AG09309 (cell line): ENCODE results near the gene BLVRB.

Experiments
- DNase-seq: peaks from one replicate; pipeline ENCODE4 v3.0.0-alpha.2; 2010; ENCODE audit warnings: low read depth
- H3K4me3 ChIP-seq: 2 replicates; pipeline ENCODE4 v1.5.1; 2011; ENCODE audit warnings: mild to moderate bottlenecking, low read depth, low read length, moderate library complexity; ENCODE audit not compliant: control insufficient read depth
- TF ChIP-seq, protein P1 (sequence below): IDR thresholded peaks from 2 replicates; pipeline ENCODE4 v1.5.1; 2011; ENCODE audit warnings: mild to moderate bottlenecking, low read depth, low read length, inconsistent platforms; ENCODE audit not compliant: insufficient read depth, control insufficient read depth; ENCODE audit errors: missing control alignments

Gene BLVRB

DNA sequence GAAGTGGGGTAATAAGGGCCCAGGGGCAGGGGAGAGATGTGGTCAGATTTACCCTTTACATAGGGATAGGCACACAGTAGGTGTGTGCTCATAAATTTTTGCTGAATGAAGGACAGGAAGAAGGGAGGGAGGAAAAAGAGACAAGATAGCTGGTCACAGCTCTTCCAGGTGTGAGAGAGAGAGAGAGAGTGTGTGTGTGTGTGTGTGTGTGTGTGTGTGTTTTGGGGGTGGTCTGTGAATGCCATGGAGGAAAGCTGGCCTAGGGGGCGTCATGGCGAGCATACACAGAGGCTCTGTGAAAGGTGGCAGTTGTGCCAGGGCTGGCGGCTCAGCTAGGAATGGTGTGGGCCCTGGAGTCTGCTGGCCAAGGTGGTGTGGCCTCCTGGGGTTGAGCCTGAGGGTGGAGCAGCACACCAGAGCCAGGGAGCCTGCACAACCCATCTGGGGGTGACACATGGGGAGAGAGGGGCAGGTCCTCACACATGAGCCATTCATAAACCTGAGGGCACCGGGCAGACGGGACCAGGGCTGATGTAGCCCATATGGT, 46.4 kb downstream of the BLVRB start:
- TF ChIP-seq, protein P1, sequence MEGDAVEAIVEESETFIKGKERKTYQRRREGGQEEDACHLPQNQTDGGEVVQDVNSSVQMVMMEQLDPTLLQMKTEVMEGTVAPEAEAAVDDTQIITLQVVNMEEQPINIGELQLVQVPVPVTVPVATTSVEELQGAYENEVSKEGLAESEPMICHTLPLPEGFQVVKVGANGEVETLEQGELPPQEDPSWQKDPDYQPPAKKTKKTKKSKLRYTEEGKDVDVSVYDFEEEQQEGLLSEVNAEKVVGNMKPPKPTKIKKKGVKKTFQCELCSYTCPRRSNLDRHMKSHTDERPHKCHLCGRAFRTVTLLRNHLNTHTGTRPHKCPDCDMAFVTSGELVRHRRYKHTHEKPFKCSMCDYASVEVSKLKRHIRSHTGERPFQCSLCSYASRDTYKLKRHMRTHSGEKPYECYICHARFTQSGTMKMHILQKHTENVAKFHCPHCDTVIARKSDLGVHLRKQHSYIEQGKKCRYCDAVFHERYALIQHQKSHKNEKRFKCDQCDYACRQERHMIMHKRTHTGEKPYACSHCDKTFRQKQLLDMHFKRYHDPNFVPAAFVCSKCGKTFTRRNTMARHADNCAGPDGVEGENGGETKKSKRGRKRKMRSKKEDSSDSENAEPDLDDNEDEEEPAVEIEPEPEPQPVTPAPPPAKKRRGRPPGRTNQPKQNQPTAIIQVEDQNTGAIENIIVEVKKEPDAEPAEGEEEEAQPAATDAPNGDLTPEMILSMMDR, result no peak
- no peak overlapping the region for H3K4me3 ChIP-seq
- no peak for DNase-seq

DNA sequence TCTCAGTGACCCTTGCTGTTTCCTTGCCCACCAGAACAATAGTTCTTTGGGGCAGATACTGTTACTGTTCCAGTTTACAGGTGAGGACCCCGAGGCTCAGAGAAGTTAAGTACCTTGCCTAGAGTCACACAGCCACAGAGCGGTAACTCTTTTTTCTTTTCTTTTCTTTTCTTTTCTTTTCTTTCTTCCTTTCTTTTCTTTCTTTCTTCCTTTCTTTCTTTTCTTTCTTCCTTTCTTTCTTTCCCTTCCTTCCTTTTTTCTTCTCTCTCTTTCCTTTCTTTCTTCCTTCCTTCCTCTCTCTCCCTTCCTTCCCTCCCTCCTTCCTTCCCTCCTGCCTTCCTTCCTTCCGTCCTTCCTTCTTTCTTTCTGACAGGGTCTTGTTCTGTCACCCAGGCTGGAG, 47.5 kb downstream of the BLVRB start:
- TF ChIP-seq, protein P1, result no peak
- H3K4me3 ChIP-seq, result no peak overlapping the region
- DNase-seq, result no peak

DNA sequence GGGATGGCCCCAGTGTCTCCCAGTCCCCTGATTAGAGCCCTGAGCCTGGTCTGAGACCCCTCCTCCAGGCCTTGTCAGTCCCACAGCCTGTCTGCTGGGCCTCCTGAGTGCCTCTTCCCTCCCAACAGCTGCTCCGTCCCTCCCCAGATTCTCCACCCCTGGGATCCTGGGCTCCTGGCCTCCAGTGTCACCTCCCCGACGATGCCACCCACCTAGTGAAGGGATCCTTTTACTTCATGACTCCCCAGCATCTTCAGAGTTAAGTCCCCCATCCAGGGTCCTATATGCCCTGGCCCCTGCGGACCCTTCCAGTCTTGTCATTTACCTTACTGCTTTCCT, 47.9 kb downstream of the BLVRB start:
- H3K4me3 ChIP-seq, result no peak overlapping the region
- TF ChIP-seq, protein P1, result no peak
- DNase-seq, result no peak

- no peak overlapping the region for H3K4me3 ChIP-seq
- no peak for DNase-seq
- TF ChIP-seq, protein P1, result no peak
Observed at GRCh38 chr19:40416918-40417642, 48.5 kb downstream of the BLVRB start.

DNA sequence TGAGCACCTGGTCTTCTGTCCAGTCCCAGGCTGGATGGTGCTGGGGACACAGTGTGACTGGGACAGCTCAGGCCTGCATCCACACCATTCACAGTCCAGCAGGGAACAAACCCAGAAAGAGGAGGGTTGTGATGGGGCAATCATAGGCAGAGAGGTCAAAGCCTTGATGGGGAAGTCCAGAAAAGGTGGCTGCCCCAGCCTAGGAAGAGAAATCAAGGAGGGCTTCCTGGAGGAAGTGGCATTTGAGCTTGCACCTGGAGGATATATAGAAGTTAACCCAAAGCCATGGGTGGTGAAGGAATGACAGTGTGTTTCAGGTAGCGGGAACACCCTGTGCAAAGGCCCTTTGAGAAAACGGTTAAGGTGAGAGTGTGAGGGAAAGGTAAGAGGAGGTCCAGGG, 49.8 kb downstream of the BLVRB start:
- DNase-seq, result no peak
- TF ChIP-seq, protein P1, result no peak
- H3K4me3 ChIP-seq, result no peak overlapping the region

- H3K4me3 ChIP-seq, result no peak overlapping the region
- TF ChIP-seq, protein P1, result no peak
- DNase-seq, result no peak
Observed at GRCh38 chr19:40414542-40415535, 50.7 kb downstream of the BLVRB start.
